ENCODE measurements around the gene MMD. TPM values are rescaled to one million over a fixed set of nuclear protein-coding genes. Genes with fewer than 3 reads are reported as not detected.

MMD gene
- total RNA-seq, 2 experiments from 2014 or later, result 15.3 to 17.4 TPM

- Histone ChIP-seq H3K27ac (ENCODE audit: low read depth in 1 of 2, low read length in 2 of 2) (no peak overlapping the region), H3K4me1 (ENCODE audit: insufficient read depth, low read length) (no peaks in the 10 kb centered on the region), H3K9me3 (ENCODE audit: control insufficient read depth in 1 of 2, insufficient read depth in 1 of 2, low read length in 2 of 2) (no peaks in the 10 kb centered on the region), H3K27me3 (ENCODE audit: control insufficient read depth in 1 of 2, insufficient read depth in 2 of 2, low read length in 2 of 2) (no peaks in the 10 kb centered on the region), H3K36me3 (ENCODE audit: insufficient read depth, low read length) (no peaks in the 10 kb centered on the region), H3K4me3 (ENCODE audit: low read length) (no peak overlapping the region)
- intact Hi-C loops (cut with DNase I, micrococcal nuclease), result no loop called here
- Mint-ChIP-seq H3K9me3 (no peaks in the 10 kb centered on the region), H3K4me1 (ENCODE audit: low read depth) (no peaks in the 10 kb centered on the region), H3K27ac (no peak overlapping the region), H3K36me3 (ENCODE audit: low read depth) (no peaks in the 10 kb centered on the region), H3K27me3 (peaks cover 4% of the 10 kb centered on the region), H3K4me3 (no peak overlapping the region)
- POLR2A ChIA-PET, result no interaction called here
- CTCF ChIA-PET, result no interaction called here
- ATAC-seq (ENCODE audit: poor library complexity), result no peak
- DNase-seq, result peak in 2 of 14 experiments; percentile 44 to 56
- TF ChIP-seq CTCF (IDR thresholded peaks at IDR 0.05), result no peak
Observed at GRCh38 chr17:55444471-55445441, 23.1 kb upstream of the MMD start.

GRCh38 chr17:55443904-55444303 lies 22.3 kb upstream of the MMD start:
- Histone ChIP-seq H3K4me3 (ENCODE audit: low read length) (no peak overlapping the region), H3K27ac (ENCODE audit: low read depth in 1 of 2, low read length in 2 of 2) (no peak overlapping the region), H3K36me3 (ENCODE audit: insufficient read depth, low read length) (no peaks in the 10 kb centered on the region), H3K4me1 (ENCODE audit: insufficient read depth, low read length) (no peaks in the 10 kb centered on the region), H3K9me3 (ENCODE audit: control insufficient read depth in 1 of 2, insufficient read depth in 1 of 2, low read length in 2 of 2) (no peaks in the 10 kb centered on the region), H3K27me3 (ENCODE audit: control insufficient read depth in 1 of 2, insufficient read depth in 2 of 2, low read length in 2 of 2) (no peaks in the 10 kb centered on the region)
- Mint-ChIP-seq H3K4me3 (no peak overlapping the region), H3K36me3 (ENCODE audit: low read depth) (no peaks in the 10 kb centered on the region), H3K27me3 (peaks cover 4% of the 10 kb centered on the region), H3K4me1 (ENCODE audit: low read depth) (no peaks in the 10 kb centered on the region), H3K9me3 (no peaks in the 10 kb centered on the region), H3K27ac (no peak overlapping the region)
- CTCF ChIA-PET, result no interaction called here
- POLR2A ChIA-PET, result no interaction called here
- ATAC-seq (ENCODE audit: poor library complexity) (no peak), DNase-seq (no peak)
- TF ChIP-seq CTCF (IDR thresholded peaks at IDR 0.05), result no peak
- intact Hi-C loops (cut with DNase I, micrococcal nuclease), result no loop called here

- H3K9me3 Mint-ChIP-seq, result no peaks in the 10 kb centered on the region
- H3K27ac Mint-ChIP-seq, result no peak overlapping the region
- intact Hi-C loops (cut with DNase I, micrococcal nuclease), result no loop called here
- ATAC-seq (ENCODE audit: poor library complexity) (no peak), DNase-seq (no peak)
- CTCF ChIA-PET, result no interaction called here
- Histone ChIP-seq H3K36me3 (ENCODE audit: insufficient read depth, low read length) (no peaks in the 10 kb centered on the region), H3K4me1 (ENCODE audit: insufficient read depth, low read length) (no peaks in the 10 kb centered on the region), H3K27me3 (ENCODE audit: control insufficient read depth in 1 of 2, insufficient read depth in 2 of 2, low read length in 2 of 2) (no peaks in the 10 kb centered on the region), H3K27ac (ENCODE audit: low read depth in 1 of 2, low read length in 2 of 2) (no peak overlapping the region), H3K4me3 (ENCODE audit: low read length) (no peak overlapping the region), H3K9me3 (ENCODE audit: control insufficient read depth in 1 of 2, insufficient read depth in 1 of 2, low read length in 2 of 2) (no peaks in the 10 kb centered on the region)
- no peaks in the 10 kb centered on the region for H3K4me1 Mint-ChIP-seq (ENCODE audit: low read depth)
- no peaks in the 10 kb centered on the region for H3K36me3 Mint-ChIP-seq (ENCODE audit: low read depth)
- no peaks in the 10 kb centered on the region for H3K27me3 Mint-ChIP-seq
- no peak for TF ChIP-seq CTCF (IDR thresholded peaks at IDR 0.05)
- H3K4me3 Mint-ChIP-seq, result no peak overlapping the region
- POLR2A ChIA-PET, result no interaction called here
Observed at GRCh38 chr17:55442953-55443683, 21.5 kb upstream of the MMD start.

All from CD4-positive, alpha-beta T cell (primary cell).